ENCODE results near the gene POLR3H.

Gene POLR3H

DNA sequence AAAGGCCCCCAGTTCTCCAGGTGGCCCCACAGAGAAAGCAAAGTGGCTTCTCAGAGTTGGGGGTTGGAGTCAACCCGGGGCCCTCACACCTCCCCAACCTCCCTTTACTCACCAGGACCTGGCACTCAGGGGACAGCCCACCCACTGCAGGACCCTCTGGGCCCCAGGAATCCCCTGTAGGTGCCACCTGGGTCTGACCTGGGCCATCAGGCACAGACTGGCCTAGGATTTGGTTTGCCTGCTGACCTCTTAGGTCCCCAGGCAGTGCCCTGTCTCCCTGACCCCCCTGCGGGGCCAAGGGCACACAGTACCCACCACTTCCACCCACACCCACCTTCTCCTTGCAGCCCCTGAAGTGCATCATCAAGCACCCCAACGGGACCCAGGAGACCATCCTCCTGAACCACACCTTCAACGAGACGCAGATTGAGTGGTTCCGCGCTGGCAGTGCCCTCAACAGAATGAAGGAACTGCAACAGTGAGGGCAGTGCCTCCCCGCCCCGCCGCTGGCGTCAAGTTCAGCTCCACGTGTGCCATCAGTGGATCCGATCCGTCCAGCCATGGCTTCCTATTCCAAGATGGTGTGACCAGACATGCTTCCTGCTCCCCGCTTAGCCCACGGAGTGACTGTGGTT is 16.0 kb downstream of the POLR3H start:
- ChIA-PET CTCF (interaction anchor here (0.6 to 1.1 kb wide), 2 partner anchors 65 to 434 kb away, joined by 3 read pairs; no protein-coding TSS in a partner anchor), POLR2A (ENCODE audit: low non-redundant PET) (no interaction called here)
- TF ChIP-seq, protein P1, sequence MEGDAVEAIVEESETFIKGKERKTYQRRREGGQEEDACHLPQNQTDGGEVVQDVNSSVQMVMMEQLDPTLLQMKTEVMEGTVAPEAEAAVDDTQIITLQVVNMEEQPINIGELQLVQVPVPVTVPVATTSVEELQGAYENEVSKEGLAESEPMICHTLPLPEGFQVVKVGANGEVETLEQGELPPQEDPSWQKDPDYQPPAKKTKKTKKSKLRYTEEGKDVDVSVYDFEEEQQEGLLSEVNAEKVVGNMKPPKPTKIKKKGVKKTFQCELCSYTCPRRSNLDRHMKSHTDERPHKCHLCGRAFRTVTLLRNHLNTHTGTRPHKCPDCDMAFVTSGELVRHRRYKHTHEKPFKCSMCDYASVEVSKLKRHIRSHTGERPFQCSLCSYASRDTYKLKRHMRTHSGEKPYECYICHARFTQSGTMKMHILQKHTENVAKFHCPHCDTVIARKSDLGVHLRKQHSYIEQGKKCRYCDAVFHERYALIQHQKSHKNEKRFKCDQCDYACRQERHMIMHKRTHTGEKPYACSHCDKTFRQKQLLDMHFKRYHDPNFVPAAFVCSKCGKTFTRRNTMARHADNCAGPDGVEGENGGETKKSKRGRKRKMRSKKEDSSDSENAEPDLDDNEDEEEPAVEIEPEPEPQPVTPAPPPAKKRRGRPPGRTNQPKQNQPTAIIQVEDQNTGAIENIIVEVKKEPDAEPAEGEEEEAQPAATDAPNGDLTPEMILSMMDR (conservative IDR thresholded peaks at IDR 0.05; ENCODE audit: low read depth), result no peak
- DNase-seq (ENCODE audit: low spot score), result no peak
- peak overlapping the region; percentile 61 for H3K27ac ChIP-seq

DNA sequence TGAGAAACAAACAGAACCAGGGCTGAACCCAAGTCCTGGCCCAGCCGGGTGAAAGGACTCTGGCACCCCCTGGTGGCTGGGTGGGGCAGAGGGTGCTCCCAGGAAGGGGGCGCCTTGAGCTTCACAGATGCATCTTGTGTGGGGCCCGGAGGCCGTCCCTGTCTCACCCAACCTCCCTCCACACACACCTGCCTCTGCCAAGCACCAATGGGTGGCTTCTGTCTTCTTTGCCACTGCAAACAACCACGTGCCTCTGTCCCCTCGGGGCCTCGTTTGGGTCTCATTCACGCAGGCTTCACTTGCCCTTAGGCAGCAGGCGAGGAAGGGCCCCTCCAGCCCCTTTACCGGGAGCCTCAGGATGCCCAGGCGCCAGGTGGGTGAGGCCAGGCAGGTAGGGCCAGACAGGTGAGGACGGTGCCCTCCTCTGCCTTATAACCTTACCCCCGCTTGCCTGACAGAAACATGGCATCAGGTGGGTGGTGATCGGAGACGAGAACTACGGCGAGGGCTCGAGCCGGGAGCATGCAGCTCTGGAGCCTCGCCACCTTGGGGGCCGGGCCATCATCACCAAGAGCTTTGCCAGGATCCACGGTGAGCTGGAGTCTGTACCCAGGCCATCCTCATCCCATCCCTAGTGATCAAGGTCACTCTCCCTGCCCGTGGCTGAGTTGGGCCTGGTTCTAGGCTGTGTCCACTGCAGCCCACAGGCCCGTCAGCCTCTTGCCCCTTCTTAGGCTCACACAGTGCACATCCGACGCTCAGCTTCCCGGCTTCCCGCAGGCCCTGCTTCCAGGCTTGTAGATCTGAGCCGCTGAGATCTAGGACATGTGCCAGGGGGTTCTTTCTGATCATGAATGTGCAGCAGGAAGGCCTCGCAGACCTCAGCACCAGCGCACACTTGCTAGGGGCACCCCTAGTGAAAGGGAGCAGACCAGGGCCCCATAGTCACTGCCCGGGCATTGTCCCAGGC is 17.2 kb downstream of the POLR3H start:
- peak overlapping the region; percentile 61 for H3K27ac ChIP-seq
- peak; percentile 47 for DNase-seq (ENCODE audit: low spot score)
- TF ChIP-seq, protein P1 (conservative IDR thresholded peaks at IDR 0.05; ENCODE audit: low read depth), result peak; percentile 79
- CTCF ChIA-PET, result interaction anchor here (0.6 to 1.6 kb wide), 5 partner anchors 9 to 123 kb away, joined by 3 to 13 read pairs (median 3); no protein-coding TSS in a partner anchor
- POLR2A ChIA-PET (ENCODE audit: low non-redundant PET), result no interaction called here

DNA sequence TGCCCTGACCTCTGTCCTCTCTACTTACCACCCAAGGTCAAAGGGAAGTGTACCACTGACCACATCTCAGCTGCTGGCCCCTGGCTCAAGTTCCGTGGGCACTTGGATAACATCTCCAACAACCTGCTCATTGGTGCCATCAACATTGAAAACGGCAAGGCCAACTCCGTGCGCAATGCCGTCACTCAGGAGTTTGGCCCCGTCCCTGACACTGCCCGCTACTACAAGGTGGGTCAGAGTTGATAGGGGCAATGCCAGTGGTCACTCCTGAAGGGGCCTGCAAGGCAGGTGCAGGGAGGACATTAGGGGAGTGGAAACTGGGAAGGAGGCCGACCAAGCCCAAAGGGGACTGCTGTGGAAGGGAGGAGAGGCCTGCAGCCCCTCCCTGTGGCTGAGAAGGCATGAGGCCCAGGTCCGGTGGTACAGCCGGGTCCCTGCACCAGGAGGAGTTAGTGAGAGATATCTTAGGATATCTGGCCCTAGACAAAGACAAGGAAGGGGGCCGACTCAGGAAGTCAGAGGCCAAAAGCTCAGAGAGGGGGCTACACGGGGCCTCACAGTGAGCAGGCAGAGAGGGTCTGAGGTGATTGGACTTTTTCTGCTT is 17.9 kb downstream of the POLR3H start:
- POLR2A ChIA-PET (ENCODE audit: low non-redundant PET), result no interaction called here
- no peak for DNase-seq (ENCODE audit: low spot score)
- CTCF ChIA-PET, result interaction anchor here (1.2 to 1.6 kb wide), 2 partner anchors 9 to 123 kb away, joined by 3 to 13 read pairs; no protein-coding TSS in a partner anchor
- peak overlapping the region; percentile 61 for H3K27ac ChIP-seq
- TF ChIP-seq, protein P1 (conservative IDR thresholded peaks at IDR 0.05; ENCODE audit: low read depth), result no peak

DNA sequence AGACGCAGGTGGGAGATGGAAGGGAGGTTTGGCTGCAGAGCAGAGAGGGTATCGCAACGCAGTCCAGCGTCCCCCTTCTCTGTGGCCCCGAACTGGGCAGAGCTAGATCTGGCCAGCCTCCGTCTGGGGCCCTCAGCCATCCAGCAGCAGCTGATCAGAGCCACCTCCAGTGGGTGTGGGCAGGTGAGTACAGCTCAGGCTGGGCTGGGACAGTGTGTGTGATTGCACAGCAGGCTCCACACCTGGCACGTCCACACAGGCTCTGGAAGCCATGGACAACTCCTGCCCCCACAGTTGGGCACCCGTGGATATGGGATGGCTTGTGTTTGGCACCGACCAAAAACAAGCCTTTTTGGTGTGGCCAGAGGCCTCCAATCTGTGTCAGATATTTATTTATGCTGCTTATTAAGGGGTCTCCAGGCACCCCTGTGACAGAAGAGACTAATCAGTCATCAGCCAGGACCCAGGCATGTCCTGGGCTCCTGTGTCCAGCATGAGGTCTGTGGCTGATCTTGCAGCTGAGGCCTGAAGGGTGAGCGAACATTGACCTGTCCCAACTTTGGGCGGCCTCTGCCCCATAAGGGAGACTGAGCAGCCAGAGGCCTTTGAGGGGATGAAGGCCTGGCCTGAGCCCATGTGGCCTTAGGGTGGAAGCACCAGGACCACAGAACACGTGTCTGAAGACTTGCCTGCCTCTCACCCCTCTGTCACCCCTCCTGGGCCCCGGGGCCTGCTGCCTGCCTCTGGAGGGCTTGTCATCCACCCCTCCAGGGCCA is 18.6 kb downstream of the POLR3H start:
- TF ChIP-seq, protein P1 (conservative IDR thresholded peaks at IDR 0.05; ENCODE audit: low read depth), result no peak
- DNase-seq (ENCODE audit: low spot score), result no peak
- CTCF ChIA-PET, result interaction anchor here (1.0 kb wide), 1 partner anchor 12 kb away, joined by 3 read pairs; no protein-coding TSS in a partner anchor
- peak overlapping the region; percentile 61 for H3K27ac ChIP-seq
- POLR2A ChIA-PET (ENCODE audit: low non-redundant PET), result no interaction called here

DNA sequence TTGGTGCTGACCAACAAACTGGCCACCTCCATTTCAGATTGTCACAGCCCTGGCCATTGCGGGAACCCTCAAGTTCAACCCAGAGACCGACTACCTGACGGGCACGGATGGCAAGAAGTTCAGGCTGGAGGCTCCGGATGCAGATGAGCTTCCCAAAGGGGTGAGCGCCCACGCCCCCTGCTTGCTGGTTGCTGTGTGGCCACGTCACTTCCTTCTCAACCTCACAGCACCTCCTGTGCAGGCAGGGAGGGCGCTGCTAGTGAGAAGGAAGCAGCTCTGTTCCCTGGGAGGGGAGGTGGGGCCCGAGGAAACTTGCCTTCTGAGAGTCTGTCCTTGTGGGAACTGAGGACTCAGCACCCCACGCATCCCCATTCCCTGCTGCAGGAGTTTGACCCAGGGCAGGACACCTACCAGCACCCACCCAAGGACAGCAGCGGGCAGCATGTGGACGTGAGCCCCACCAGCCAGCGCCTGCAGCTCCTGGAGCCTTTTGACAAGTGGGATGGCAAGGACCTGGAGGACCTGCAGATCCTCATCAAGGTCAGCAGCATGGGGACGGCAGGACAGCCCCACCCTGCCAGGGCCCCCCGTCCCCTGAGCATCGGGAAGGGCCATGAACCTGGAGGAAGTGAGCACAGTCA is 19.3 kb downstream of the POLR3H start:
- ChIA-PET CTCF (interaction anchor here (1.0 kb wide), 1 partner anchor 13 kb away, joined by 3 read pairs; no protein-coding TSS in a partner anchor), POLR2A (ENCODE audit: low non-redundant PET) (no interaction called here)
- TF ChIP-seq, protein P1 (conservative IDR thresholded peaks at IDR 0.05; ENCODE audit: low read depth), result no peak
- no peak for DNase-seq (ENCODE audit: low spot score)
- H3K27ac ChIP-seq, result peak overlapping the region; percentile 61
